Stimulated activated naive CD8-positive, alpha-beta T cell treated with anti-CD3 and anti-CD28 coated beads, Interleukin-15, amount 100 ng/mL, for 72 hours (primary cell): ENCODE measurements around the gene SLC39A5.
"Not testable (repeated sequence)": the region's sequence is repeated elsewhere in the genome, so short reads cannot be mapped to it uniquely, and the experiment has no call there.

Experiments
- ATAC-seq: fragments of 150-1000 bp; cut with Tn5 transposase; 2 replicates; pipeline ENCODE4 v1.10.0; 2021; ENCODE audit warnings: mild to moderate bottlenecking, moderate library complexity
- DNase-seq, 2 donors: peaks; one replicate each; pipeline ENCODE4 v3.0.0; 2021 to 2022
- H3K27ac Mint-ChIP-seq, 2 donors: one replicate each; pipeline ENCODE4 v1.8.0; 2022; ENCODE audit warnings: mild to moderate bottlenecking in 2 of 2, mixed read lengths in 2 of 2, moderate library complexity in 2 of 2
- H3K27me3 Mint-ChIP-seq: one replicate; pipeline ENCODE4 v1.8.0; 2022; ENCODE audit warnings: mixed read lengths
- H3K4me1 Mint-ChIP-seq: one replicate; pipeline ENCODE4 v1.8.0; 2022; ENCODE audit warnings: mild to moderate bottlenecking, mixed read lengths
- H3K4me3 Mint-ChIP-seq, 2 donors: one replicate each; pipeline ENCODE4 v1.8.0; 2022; ENCODE audit warnings: mild to moderate bottlenecking in 2 of 2, mixed read lengths in 2 of 2, moderate library complexity in 1 of 2
- H3K9me3 Mint-ChIP-seq, 2 donors: one replicate each; pipeline ENCODE4 v1.8.0; 2022; ENCODE audit warnings: mixed read lengths in 2 of 2

SLC39A5 gene

GRCh38 chr12:56229916-56230431 is at the start of gene SLC39A5:
Gene SLC39A5, plus strand, starts transcription at chr12:56230051. Its CDS starts 1,224 bp downstream, at chr12:56231275.
- Mint-ChIP-seq H3K27me3 (no peaks in the 10 kb centered on the region), H3K4me1 (peaks cover 9% of the 10 kb centered on the region), H3K27ac (peak within 1 kb of the TSS in 1 of 2 donors; percentile 54), H3K4me3 (no peak within 1 kb of the TSS), H3K9me3 (no peaks in the 10 kb centered on the region)
- DNase-seq (no peak), ATAC-seq (no peak)

GRCh38 chr12:56186957-56187356 is 42.9 kb upstream of the SLC39A5 start:
- Mint-ChIP-seq H3K4me3 (peak overlapping the region; percentile 96 to 97), H3K27me3 (no peaks in the 10 kb centered on the region), H3K27ac (peak overlapping the region in 1 of 2 donors; percentile 74), H3K9me3 (no peaks in the 10 kb centered on the region), H3K4me1 (peaks cover 40% of the 10 kb centered on the region)
- ATAC-seq (no peak), DNase-seq (no peak)

DNA sequence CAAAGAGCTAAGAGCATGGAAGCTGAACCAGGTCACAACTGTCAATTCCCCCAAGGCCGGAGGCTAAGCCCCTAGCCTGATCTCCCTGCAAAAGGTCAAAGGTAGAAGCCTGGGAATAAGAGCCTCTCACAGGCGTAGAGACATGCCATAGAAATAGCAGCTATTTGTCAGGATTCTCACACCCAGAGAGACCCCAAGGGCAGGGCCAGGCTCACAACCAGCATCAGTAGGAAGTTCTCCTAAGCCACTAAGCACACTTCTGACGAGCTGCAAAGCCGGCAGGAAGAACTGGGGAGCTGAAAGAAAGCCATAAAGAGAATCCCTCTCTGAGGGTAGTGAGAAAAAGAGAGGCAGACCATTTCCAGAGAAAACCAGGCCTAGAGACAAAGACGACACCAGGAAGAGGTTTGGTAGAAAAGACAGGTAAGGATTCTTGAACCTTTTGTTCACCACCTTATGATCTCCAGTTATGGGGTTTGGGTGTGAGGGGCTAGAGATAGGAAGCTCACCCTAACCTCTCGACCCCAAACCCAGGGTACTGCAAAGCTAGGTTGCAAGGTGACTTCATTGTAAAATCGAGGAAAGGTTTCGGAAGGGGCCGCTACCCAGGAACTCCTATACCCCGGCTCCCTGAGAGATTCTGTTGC is 41.6 kb upstream of the SLC39A5 start:
- no peak for ATAC-seq
- H3K4me3 Mint-ChIP-seq: peak overlapping the region; percentile 96 to 97
- peak overlapping the region; percentile 91 to 95 for H3K27ac Mint-ChIP-seq
- H3K27me3 Mint-ChIP-seq: no peaks in the 10 kb centered on the region
- no peak for DNase-seq
- peaks cover 48% of the 10 kb centered on the region for H3K4me1 Mint-ChIP-seq
- H3K9me3 Mint-ChIP-seq: peaks cover 0 to 3% of the 10 kb centered on the region in 2 donors

DNA sequence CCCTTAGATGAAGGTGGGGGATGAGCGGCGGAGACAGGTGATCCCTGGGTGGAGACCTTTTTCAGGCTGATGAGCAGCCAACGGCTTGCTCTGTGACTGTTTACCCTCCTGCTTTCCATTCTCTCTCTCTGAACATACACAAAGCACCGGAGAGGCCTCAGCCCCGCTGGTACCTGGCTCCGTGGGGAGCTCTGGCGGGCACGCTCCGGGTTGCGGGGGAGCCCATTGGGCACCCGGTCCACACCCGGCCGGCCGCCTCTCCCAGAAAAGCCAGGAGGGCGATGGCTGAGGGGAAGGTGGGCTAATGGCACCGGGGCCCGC is 41.1 kb upstream of the SLC39A5 start:
- H3K9me3 Mint-ChIP-seq: peaks cover 0 to 5% of the 10 kb centered on the region in 2 donors
- ATAC-seq (peak; percentile 10), DNase-seq (peak in 1 of 2 donors; percentile 32)
- H3K27ac Mint-ChIP-seq: peak overlapping the region; percentile 91 to 95
- peaks cover 51% of the 10 kb centered on the region for H3K4me1 Mint-ChIP-seq
- no peaks in the 10 kb centered on the region for H3K27me3 Mint-ChIP-seq
- peak overlapping the region; percentile 96 to 97 for H3K4me3 Mint-ChIP-seq

- H3K9me3 Mint-ChIP-seq: peaks cover 0 to 5% of the 10 kb centered on the region in 2 donors
- H3K27ac Mint-ChIP-seq: peak within 1 kb of the TSS; percentile 97 to 100
- peak; percentile 86 to 88 for DNase-seq
- peaks cover 51% of the 10 kb centered on the region for H3K4me1 Mint-ChIP-seq
- peak within 1 kb of the TSS; percentile 96 to 97 for H3K4me3 Mint-ChIP-seq
- H3K27me3 Mint-ChIP-seq: no peaks in the 10 kb centered on the region
- peak; percentile 89 for ATAC-seq
Observed at GRCh38 chr12:56189099-56189917, 40.5 kb upstream of the SLC39A5 start, which contains the start of gene SMARCC2. Gene SMARCC2, minus strand, starts transcription at chr12:56189483. Its CDS starts 22 bp downstream, at chr12:56189461.

- DNase-seq (peak; percentile 93), ATAC-seq (peak; percentile 64)
- peaks cover 51% of the 10 kb centered on the region for H3K4me1 Mint-ChIP-seq
- peaks cover 0 to 5% of the 10 kb centered on the region in 2 donors for H3K9me3 Mint-ChIP-seq
- H3K27me3 Mint-ChIP-seq: no peaks in the 10 kb centered on the region
- H3K4me3 Mint-ChIP-seq: peak overlapping the region; percentile 95 to 96
- H3K27ac Mint-ChIP-seq: peak overlapping the region; percentile 97 to 100
Observed at GRCh38 chr12:56189918-56190694, 39.7 kb upstream of the SLC39A5 start.

GRCh38 chr12:56190695-56191155 is 39.1 kb upstream of the SLC39A5 start:
- ATAC-seq: no peak
- Mint-ChIP-seq H3K4me1 (peaks cover 49% of the 10 kb centered on the region), H3K4me3 (peak overlapping the region; percentile 95 to 96), H3K27ac (peak overlapping the region; percentile 97 to 100), H3K9me3 (peaks cover 0 to 5% of the 10 kb centered on the region in 2 donors), H3K27me3 (no peaks in the 10 kb centered on the region)
- no peak for DNase-seq

DNA sequence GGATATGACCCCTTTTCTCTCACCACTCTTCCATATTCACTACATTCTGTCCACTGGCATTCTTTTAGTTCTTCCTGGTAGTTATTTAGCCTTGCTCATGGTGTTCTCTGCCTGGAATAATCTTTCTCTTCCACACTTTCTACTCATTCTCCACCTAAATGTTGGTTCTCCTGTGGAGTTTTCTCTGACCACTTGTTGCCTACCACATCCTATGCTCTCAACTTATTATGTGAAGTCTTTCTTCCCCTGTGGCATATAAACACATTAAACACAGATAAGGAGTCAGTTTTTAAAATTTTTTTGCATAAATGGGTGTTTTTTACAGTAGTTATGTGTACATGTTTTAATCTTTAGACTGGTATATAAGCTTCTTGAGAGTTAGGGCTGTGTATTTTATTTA is 37.3 kb upstream of the SLC39A5 start:
- H3K27ac Mint-ChIP-seq: no peak overlapping the region
- peaks cover 31% of the 10 kb centered on the region for H3K4me1 Mint-ChIP-seq
- no peak overlapping the region for H3K4me3 Mint-ChIP-seq

GRCh38 chr12:56193025-56193578 is 36.7 kb upstream of the SLC39A5 start:
- Mint-ChIP-seq H3K27ac (peak overlapping the region; percentile 50 to 90), H3K27me3 (no peaks in the 10 kb centered on the region), H3K4me3 (peak overlapping the region in 1 of 2 donors; percentile 42), H3K9me3 (peaks cover 0 to 5% of the 10 kb centered on the region in 2 donors), H3K4me1 (peaks cover 26% of the 10 kb centered on the region)
- peak; percentile 67 to 76 for DNase-seq
- ATAC-seq: no peak

More for the DNA sequence above, 37.3 kb upstream of the SLC39A5 start:
- Mint-ChIP-seq H3K27me3 (no peaks in the 10 kb centered on the region), H3K9me3 (peaks cover 0 to 5% of the 10 kb centered on the region in 2 donors)
- DNase-seq: no peak
- ATAC-seq: no peak

DNA sequence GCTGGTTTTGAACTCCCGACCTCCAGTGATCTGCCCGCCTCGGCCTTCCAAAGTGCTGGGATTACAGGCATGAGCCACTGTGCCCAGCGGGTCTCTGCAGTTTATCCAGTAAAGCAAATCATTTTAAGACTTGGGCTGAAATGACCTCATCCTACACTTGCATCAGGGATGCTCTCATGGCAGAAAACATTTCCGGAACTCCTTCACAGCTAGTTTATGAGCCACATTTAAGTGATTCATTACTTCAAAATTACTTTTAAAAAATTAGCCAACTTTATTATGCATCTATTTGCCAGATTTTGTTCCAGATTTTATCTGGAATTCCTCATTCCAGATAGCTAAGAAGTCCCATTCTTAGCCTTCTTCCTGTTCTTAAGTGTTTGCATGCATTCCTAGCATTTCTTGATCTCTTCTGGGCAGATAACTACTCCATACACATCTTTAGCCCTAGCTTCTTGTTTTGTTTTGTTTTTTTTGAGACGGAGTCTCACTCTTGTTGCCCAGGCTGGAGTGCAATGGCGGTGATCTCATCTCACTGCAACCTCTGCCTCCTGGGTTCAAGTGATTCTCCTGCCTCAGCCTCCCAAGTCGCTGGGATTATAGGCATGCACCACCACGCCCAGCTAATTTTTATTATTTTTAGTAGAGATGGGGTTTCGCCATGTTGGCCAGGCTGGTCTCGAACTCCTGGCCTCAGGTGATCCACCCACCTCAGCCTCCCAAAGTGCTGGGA is 32.9 kb upstream of the SLC39A5 start:
- peaks cover 11% of the 10 kb centered on the region for H3K4me1 Mint-ChIP-seq
- not testable (repeated sequence) for H3K27ac Mint-ChIP-seq, H3K27me3 Mint-ChIP-seq, DNase-seq, H3K9me3 Mint-ChIP-seq, ATAC-seq, H3K4me3 Mint-ChIP-seq

DNA sequence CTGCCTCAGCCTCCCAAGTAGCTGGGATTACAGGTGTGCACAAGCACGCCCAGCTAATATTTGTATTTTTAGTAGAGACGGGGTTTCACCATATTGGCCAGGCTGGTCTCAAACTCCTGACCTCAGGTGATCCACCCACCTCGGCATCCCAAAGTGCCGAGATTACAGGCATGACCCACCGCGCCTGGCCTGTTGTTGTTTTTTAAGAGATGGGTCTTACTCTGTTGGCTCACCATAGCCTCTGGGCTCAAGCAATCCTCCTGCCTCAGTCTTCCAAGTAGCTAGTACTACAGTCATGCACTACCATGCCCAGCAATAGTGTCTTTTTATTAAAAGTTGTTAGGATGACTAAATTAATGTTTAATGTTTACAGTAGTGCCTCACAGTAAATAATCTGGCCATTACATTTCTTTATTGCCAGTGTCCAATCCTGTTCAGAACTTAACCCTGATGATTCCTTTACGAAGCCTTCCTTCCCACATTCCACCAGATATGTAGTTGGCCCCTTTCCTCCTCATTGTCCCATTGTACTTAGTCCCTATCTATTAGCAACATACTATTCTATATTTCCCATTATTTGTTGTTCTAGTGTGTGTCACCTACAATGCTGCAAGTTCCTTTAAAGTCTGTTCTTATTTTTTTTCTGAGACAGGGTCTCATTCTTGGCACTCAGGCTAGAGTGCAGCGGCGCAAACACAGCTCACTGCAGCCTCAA is 31.8 kb upstream of the SLC39A5 start:
- H3K27ac Mint-ChIP-seq: no peak overlapping the region
- no peak overlapping the region for H3K4me3 Mint-ChIP-seq
- H3K27me3 Mint-ChIP-seq: no peaks in the 10 kb centered on the region
- DNase-seq (no peak), ATAC-seq (no peak)
- H3K9me3 Mint-ChIP-seq: peaks cover 0 to 4% of the 10 kb centered on the region in 2 donors
- peaks cover 6% of the 10 kb centered on the region for H3K4me1 Mint-ChIP-seq

DNA sequence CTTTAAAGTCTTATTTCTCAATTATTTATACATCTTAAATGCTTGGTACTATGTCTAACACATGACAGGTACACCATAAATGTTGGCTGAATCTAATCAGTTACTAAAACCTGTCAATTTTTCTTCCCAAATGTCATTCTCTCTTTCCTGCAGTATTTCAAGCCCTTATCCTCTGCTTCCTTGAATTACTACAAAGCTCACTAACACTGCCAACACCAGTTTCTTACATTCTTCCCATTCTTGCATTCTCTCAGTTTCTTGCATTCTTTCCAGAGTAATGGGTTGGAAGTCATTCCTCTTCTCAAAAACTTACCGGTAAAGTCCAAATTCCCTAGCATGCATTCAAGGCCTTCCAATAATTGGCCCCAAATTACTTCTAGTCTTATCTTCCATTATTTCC is 31.0 kb upstream of the SLC39A5 start:
- H3K27ac Mint-ChIP-seq: no peak overlapping the region
- H3K27me3 Mint-ChIP-seq: no peaks in the 10 kb centered on the region
- H3K4me3 Mint-ChIP-seq: no peak overlapping the region
- no peaks in the 10 kb centered on the region for H3K9me3 Mint-ChIP-seq
- no peak for DNase-seq
- no peak for ATAC-seq
- H3K4me1 Mint-ChIP-seq: no peaks in the 10 kb centered on the region

- peak overlapping the region in 1 of 2 donors; percentile 59 for H3K27ac Mint-ChIP-seq
- H3K4me3 Mint-ChIP-seq: no peak overlapping the region
- H3K9me3 Mint-ChIP-seq: no peaks in the 10 kb centered on the region
- DNase-seq (no peak), ATAC-seq (no peak)
- H3K4me1 Mint-ChIP-seq: no peaks in the 10 kb centered on the region
- no peaks in the 10 kb centered on the region for H3K27me3 Mint-ChIP-seq
Observed at GRCh38 chr12:56202366-56202765, 27.5 kb upstream of the SLC39A5 start.

DNA sequence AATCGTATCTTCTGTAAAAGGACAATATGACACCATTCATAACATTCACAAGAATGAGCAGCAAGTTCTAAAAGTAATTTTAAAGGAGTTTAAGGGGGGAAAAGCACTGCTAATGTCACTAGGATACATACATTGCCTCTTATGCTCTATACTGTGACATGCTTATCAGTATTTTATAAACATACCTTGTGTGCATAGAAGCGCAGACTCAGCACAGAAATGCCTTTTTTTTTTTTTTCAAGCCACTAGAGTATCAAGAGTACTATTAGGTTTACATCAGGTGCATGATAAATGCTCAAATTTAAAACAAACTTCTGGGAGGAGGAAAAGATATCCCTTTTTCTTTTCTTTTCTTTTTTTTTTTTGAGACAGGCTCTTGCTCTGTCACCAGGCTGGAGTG is 27.0 kb upstream of the SLC39A5 start:
- ATAC-seq (no peak), DNase-seq (no peak)
- Mint-ChIP-seq H3K4me3 (no peak overlapping the region), H3K9me3 (no peaks in the 10 kb centered on the region), H3K27ac (no peak overlapping the region), H3K4me1 (no peaks in the 10 kb centered on the region), H3K27me3 (no peaks in the 10 kb centered on the region)
